GM12872 (cell line): ENCODE results near the gene PRIMPOL.

Experiments
- CTCF ChIP-seq: IDR thresholded peaks from 3 replicates; pipeline ENCODE4 v1.5.1; 2011; ENCODE audit warnings: low read depth, mild to moderate bottlenecking, low read length, moderate library complexity; ENCODE audit not compliant: insufficient read depth

PRIMPOL gene, protein sequence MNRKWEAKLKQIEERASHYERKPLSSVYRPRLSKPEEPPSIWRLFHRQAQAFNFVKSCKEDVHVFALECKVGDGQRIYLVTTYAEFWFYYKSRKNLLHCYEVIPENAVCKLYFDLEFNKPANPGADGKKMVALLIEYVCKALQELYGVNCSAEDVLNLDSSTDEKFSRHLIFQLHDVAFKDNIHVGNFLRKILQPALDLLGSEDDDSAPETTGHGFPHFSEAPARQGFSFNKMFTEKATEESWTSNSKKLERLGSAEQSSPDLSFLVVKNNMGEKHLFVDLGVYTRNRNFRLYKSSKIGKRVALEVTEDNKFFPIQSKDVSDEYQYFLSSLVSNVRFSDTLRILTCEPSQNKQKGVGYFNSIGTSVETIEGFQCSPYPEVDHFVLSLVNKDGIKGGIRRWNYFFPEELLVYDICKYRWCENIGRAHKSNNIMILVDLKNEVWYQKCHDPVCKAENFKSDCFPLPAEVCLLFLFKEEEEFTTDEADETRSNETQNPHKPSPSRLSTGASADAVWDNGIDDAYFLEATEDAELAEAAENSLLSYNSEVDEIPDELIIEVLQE

DNA sequence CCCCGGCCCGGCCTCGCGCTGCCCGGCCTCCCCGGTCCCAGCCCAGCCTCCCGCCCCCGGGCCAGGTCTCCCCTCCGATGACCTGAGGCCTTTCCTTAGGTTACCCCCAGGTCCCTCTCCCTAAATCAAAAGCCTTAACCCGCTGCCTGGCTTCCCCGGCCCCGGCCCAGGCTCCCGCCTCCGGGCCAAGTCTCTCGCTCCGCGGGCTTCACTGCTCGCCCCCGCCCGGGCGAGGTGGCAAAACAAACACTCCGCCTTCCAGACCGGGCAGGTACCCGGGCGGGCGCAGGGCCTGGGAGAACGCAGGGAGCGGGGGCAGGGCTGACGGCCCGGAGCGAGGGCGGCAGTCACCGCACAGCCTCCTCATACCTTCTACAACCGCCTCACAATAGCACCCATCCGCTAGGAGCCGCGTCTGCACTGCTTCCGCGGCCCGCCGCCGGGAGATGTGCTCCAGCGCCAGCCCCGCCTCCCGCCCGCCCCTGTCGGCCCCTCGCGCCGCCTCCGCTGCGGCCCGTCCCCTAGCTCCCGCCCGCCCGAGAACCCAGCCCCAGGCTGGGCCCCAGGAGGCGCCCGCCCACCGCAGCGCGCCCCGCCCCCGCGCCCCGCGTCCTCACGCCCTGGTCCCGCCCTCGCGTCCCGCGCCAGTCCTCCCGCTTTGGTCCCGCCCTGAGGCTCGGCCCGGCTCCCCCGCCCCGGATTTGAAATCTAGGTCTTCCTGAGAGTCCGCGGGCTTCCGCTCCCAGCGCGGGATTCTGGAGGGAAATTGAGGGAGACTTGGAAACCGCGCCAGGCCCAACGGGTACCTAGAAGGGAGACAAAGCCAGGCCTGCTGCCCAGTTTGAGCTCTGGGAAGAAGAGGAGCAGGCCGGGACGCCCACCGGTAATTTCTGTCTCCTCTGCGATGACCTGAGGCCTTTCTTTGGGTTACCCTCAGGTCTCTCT lies at the start of gene PRIMPOL, which contains the start of gene CASP3:
Gene PRIMPOL (plus strand): TSS at position 713 of the 945 bp plus-strand sequence. CDS start 7,403 bp downstream, outside the sequence.
Gene CASP3 (minus strand): TSS at position 422 of the 945 bp plus-strand sequence. CDS start 10,994 bp downstream, outside the sequence.
- TF ChIP-seq CTCF, result peak; percentile 35; the same call in 1 of the 3 replicates

GRCh38 chr4:184612074-184612473 lies 37.5 kb upstream of the PRIMPOL start:
- TF ChIP-seq CTCF, result no peak

DNA sequence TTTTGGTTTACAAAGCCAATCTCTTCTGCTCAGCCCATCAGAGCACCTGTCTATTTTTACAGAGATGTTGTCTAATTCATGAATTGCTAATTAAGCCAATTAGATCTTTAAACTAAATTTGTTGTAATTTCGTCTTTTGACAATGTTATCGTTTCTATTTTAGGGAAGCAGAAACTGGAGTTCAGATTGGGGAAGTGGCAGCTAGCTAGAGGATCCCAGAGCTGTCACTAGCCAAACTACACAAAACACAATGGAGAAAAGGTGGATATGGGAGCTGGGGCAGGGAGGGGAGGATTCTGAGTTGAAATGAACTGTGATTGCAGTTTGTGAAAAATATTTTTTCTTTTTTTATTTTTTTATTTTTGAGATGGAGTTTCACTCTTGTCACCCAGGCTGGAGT lies 36.1 kb upstream of the PRIMPOL start:
- TF ChIP-seq CTCF, result no peak

DNA sequence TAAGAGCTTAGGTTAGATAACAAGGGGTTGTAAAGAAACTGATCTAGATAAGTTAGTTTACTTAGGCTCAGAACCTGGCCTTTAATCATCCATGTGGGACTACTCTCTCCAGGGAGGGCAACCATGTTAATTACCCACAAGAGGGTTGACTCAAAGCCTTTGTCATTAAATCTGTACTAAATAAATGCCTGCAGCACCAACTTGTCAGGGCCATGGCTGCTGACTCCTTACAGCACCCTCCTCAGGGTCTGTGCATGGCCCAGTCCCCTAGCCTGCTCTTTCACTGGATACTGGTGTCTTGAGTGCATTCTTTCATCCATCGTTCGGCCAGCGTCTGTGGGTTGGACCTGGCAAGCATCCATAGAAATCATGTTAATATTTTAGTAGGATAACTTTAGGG lies 35.0 kb upstream of the PRIMPOL start:
- TF ChIP-seq CTCF, result no peak

- TF ChIP-seq CTCF, result no peak
These were observed 32.6 kb upstream of the PRIMPOL start for GRCh38 chr4:184616633-184617551.

DNA sequence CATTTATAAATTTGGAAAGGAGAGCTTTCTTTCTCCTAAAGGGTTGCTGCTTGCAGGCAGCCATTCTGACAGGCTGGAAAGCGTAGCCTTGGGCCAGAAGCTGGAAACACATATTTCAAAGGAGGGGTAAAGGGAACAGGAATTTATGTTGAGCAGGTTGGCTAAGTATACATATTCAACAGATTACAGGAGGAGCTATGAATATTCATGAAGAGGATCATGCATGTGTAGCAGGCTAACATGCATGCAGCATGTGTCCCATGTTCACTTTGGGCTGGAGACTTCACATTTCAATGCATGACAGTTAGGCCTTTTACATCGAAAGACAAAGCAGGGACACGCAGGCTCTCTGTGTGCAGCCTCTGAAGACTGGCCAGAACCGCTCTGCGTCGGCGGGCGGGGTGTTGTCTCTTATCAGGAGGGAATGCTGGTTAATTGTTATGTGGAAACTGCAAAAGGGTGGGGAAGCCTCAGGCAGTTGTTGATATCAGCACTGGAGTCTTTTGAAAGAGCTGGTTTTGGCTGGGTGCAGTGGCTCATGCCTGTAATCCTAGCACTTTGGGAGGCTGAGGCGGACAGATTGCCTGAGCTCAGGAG lies 31.8 kb upstream of the PRIMPOL start:
- no peak for TF ChIP-seq CTCF
